SK-N-SH (cell line): ENCODE measurements around the gene MX2. TPM values are rescaled to one million over a fixed set of nuclear protein-coding genes. Genes with fewer than 3 reads are reported as not detected.

ENCODE experiments used
- CTCF ChIA-PET: fragments of 300-600, 350-600 bp; formaldehyde crosslinking; extraction: SDS; loops from one replicate; lab custom pipeline; 2021; lab: Yijun Ruan, JAX
- POLR2A ChIA-PET: fragments of 350-600 bp; sonication (Branson Sonifier 250); formaldehyde crosslinking; extraction: SDS; loops from one replicate; lab custom pipeline; 2020; ENCODE audit warnings: antibody characterized with exemption, inconsistent platforms; lab: Yijun Ruan, JAX
- DNase-seq: peaks from one replicate; pipeline ENCODE4 v3.0.0; 2012
- H2AFZ ChIP-seq: fragments of 200-600 bp; sonication (generic); 2 replicates; pipeline ENCODE4 v1.8.1; 2016; ENCODE audit warnings: antibody characterized with exemption, mild to moderate bottlenecking, low read depth
- H3F3A ChIP-seq: fragments of 200-600 bp; sonication (generic); replicated peaks from 2 replicates; pipeline ENCODE3; 2016; ENCODE audit warnings: antibody characterized with exemption, mild to moderate bottlenecking; ENCODE audit not compliant: insufficient read depth
- H3K27ac ChIP-seq, 2 experiments: fragments of 200-500 bp in 1 of 2; fragments of 200-600 bp in 1 of 2; sonication (Bioruptor generic) in 1 of 2; sonication (generic), shearing (Covaris generic) in 1 of 2; 2 replicates each; pipeline versions ENCODE4 v1.5.1 to v1.6.1; 2014 to 2016; ENCODE audit warnings: low read depth in 2 of 2, inconsistent platforms in 1 of 2, low read length in 1 of 2, mild to moderate bottlenecking in 1 of 2, mixed read lengths in 1 of 2
- H3K27me3 ChIP-seq: fragments of 200-600 bp; sonication (generic), shearing (Covaris generic); 2 replicates; pipeline ENCODE4 v1.6.1; 2016; ENCODE audit warnings: mixed run types; ENCODE audit not compliant: insufficient read depth
- H3K36me3 ChIP-seq, 2 experiments: fragments of 200-500 bp in 1 of 2; fragments of 200-600 bp in 1 of 2; sonication (Bioruptor generic) in 1 of 2; sonication (generic) in 1 of 2; replicated peaks in 1 of 2; 2 replicates each; pipeline versions ENCODE3 to v1.5.1; 2014 to 2016; ENCODE audit warnings: low read length in 1 of 2, mild to moderate bottlenecking in 1 of 2; ENCODE audit not compliant: insufficient read depth in 2 of 2, control insufficient read depth in 1 of 2
- H3K4me1 ChIP-seq, 2 experiments: fragments of 200-500 bp in 1 of 2; fragments of 200-600 bp in 1 of 2; sonication (Bioruptor generic) in 1 of 2; sonication (generic), shearing (Covaris generic) in 1 of 2; 2 replicates each; pipeline versions ENCODE4 v1.5.1 to v1.6.1; 2014 to 2016; ENCODE audit warnings: low read depth in 1 of 2, low read length in 1 of 2, mixed run types in 1 of 2; ENCODE audit not compliant: insufficient read depth in 2 of 2, control insufficient read depth in 1 of 2
- H3K4me2 ChIP-seq: fragments of 200-600 bp; sonication (generic), shearing (Covaris generic); 2 replicates; pipeline ENCODE4 v1.6.1; 2017; ENCODE audit warnings: mixed run types
- H3K4me3 ChIP-seq, 2 experiments: fragments of 200-500 bp in 1 of 2; fragments of 200-600 bp in 1 of 2; sonication (Bioruptor generic) in 1 of 2; sonication (generic), shearing (Covaris generic) in 1 of 2; 2 replicates each; pipeline versions ENCODE4 v1.5.1 to v1.8.1; 2014 to 2016; ENCODE audit warnings: low read depth in 2 of 2, inconsistent platforms in 1 of 2, low read length in 1 of 2, mild to moderate bottlenecking in 1 of 2, mixed read lengths in 1 of 2, moderate library complexity in 1 of 2
- H3K79me2 ChIP-seq: fragments of 200-600 bp; sonication (generic); 2 replicates; pipeline ENCODE4 v1.8.1; 2017; ENCODE audit warnings: mild to moderate bottlenecking; ENCODE audit not compliant: insufficient read depth
- H3K9ac ChIP-seq: fragments of 200-600 bp; sonication (generic); 2 replicates; pipeline ENCODE4 v1.6.1; 2017; ENCODE audit warnings: mixed run types
- H3K9me2 ChIP-seq: fragments of 200-600 bp; sonication (generic); 2 replicates; pipeline ENCODE4 v1.6.1; 2017; ENCODE audit warnings: mixed run types
- H3K9me3 ChIP-seq: fragments of 200-600 bp; sonication (generic); 2 replicates; pipeline ENCODE4 v1.6.1; 2017; ENCODE audit warnings: mixed run types, mild to moderate bottlenecking, moderate library complexity
- H4K20me1 ChIP-seq: fragments of 200-600 bp; sonication (generic); 2 replicates; pipeline ENCODE4 v1.6.1; 2017; ENCODE audit warnings: mild to moderate bottlenecking, mixed run types; ENCODE audit not compliant: insufficient read depth
- EP300 ChIP-seq, 2 experiments: IDR thresholded peaks; 2 replicates each; pipeline versions ENCODE4 v1.4.0 to v1.6.1; 2012; ENCODE audit warnings: borderline replicate concordance in 1 of 2, low read depth in 1 of 2, low read length in 1 of 2
- FOXM1 ChIP-seq: IDR thresholded peaks from 2 replicates; pipeline ENCODE4 v1.4.0; 2012; ENCODE audit warnings: low read depth, mild to moderate bottlenecking
- JUND ChIP-seq: IDR thresholded peaks from 2 replicates; pipeline ENCODE4 v1.4.0; 2012
- MXI1 ChIP-seq: IDR thresholded peaks from 2 replicates; pipeline ENCODE4 v1.6.1; 2012; ENCODE audit warnings: mild to moderate bottlenecking, low read depth, low read length, improper control_type of control experiment
- RAD21 ChIP-seq: IDR thresholded peaks from 2 replicates; pipeline ENCODE4 v1.6.1; 2012; ENCODE audit warnings: mild to moderate bottlenecking, low read length
- WGBS: methylation state at CpG from one replicate; pipeline ENCODE4 v1.1.6; 2017; ENCODE audit warnings: low lambda C conversion rate; 5-methylcytosine and 5-hydroxymethylcytosine counted together
- polyA plus RNA-seq, 3 experiments: library from polyadenylated mRNA; depleted of rRNA; stranded (reverse); fragments of >200 nt; gene quantifications; 2 replicates each; pipeline ENCODE4 v1.2.3, GENCODE V29; 2012
- TF ChIP-seq, protein P1 (sequence below): fragments of 150-350 bp; IDR thresholded peaks from 2 replicates; pipeline ENCODE4 v1.6.1; 2016; ENCODE audit warnings: mild to moderate bottlenecking, low read depth, low read length
- TF ChIP-seq, protein P2 (sequence below): fragments of 200-600 bp; sonication (generic); IDR thresholded peaks from 2 replicates; pipeline ENCODE4 v1.6.1; 2017; ENCODE audit warnings: antibody characterized with exemption, mild to moderate bottlenecking, moderate library complexity

Gene MX2
- polyA plus RNA-seq, 1 of the 3 experiments (the other 2 are of a cell fraction): 0.08 TPM

DNA sequence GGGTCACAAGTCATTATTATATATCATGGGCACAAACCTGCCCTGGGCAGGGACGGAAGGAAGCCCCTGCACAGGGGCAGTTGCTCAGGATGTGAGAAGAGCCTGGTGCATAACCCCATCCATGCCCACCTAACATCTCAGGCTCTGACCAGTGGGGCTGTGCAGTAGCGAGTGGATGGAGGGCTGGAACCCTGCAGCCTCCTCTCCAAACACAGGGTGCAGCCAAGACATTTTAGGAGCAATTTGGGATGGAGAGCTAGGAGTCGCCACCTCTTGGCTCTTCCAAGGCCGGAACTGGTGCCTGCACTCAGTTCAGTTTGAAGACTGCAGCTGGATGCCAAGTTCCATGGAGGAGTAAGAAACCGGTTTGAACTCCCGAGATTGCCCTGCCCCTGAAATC, 67.0 kb downstream of the MX2 start:
- TF ChIP-seq, protein P1, sequence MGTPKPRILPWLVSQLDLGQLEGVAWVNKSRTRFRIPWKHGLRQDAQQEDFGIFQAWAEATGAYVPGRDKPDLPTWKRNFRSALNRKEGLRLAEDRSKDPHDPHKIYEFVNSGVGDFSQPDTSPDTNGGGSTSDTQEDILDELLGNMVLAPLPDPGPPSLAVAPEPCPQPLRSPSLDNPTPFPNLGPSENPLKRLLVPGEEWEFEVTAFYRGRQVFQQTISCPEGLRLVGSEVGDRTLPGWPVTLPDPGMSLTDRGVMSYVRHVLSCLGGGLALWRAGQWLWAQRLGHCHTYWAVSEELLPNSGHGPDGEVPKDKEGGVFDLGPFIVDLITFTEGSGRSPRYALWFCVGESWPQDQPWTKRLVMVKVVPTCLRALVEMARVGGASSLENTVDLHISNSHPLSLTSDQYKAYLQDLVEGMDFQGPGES: no peak
- TF ChIP-seq MXI1 (no peak), RAD21 (no peak), EP300 (IDR thresholded peaks at IDR 0.05; ENCODE audit: borderline replicate concordance in 1 of 2, low read depth in 1 of 2, low read length in 1 of 2) (no peak), FOXM1 (no peak)
- TF ChIP-seq, all 33 proteins: peak for 0
- CTCF ChIA-PET: interaction anchor here (1.1 kb wide), 1 partner anchor 146 kb away, joined by 3 read pairs; no protein-coding TSS in a partner anchor
- no peak overlapping the region for H3K27ac ChIP-seq

DNA sequence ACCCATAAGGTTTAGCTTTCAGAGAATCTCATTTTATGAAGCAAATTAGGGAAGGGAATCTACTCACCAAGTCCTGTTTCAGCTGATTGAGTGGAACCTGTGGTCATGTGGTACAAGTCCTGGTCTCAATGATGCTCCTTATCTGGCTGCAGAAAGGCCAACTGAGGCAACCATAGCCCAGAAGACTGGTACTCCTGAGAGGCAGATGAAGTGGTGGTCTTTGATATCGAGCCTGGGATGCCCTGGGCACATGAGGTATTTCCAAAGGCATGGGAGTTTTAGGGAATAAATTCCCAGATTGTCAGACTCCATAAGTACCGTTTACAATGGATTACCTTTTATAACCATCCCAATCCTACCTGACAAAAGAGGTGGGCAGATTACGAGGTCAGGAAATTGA, 67.5 kb downstream of the MX2 start:
- Histone ChIP-seq H3K4me1 (no peaks in the 10 kb centered on the region), H3K9me3 (no peaks in the 10 kb centered on the region)
- no peak for TF ChIP-seq FOXM1
- no peak for TF ChIP-seq JUND
- TF ChIP-seq, protein P2, sequence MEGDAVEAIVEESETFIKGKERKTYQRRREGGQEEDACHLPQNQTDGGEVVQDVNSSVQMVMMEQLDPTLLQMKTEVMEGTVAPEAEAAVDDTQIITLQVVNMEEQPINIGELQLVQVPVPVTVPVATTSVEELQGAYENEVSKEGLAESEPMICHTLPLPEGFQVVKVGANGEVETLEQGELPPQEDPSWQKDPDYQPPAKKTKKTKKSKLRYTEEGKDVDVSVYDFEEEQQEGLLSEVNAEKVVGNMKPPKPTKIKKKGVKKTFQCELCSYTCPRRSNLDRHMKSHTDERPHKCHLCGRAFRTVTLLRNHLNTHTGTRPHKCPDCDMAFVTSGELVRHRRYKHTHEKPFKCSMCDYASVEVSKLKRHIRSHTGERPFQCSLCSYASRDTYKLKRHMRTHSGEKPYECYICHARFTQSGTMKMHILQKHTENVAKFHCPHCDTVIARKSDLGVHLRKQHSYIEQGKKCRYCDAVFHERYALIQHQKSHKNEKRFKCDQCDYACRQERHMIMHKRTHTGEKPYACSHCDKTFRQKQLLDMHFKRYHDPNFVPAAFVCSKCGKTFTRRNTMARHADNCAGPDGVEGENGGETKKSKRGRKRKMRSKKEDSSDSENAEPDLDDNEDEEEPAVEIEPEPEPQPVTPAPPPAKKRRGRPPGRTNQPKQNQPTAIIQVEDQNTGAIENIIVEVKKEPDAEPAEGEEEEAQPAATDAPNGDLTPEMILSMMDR: no peak
- TF ChIP-seq, all 33 proteins: peak for 0
- Histone ChIP-seq H3K9me2 (no peaks in the 10 kb centered on the region), H3K27me3 (0 out of 2 replicates have a peak, but pooled peaks cover 12% of the 10 kb centered on the region), H3K9ac (no peak overlapping the region), H4K20me1 (no peaks in the 10 kb centered on the region), H3K4me2 (no peak overlapping the region), H2AFZ (no peak overlapping the region), H3K79me2 (no peaks in the 10 kb centered on the region), H3F3A (no peaks in the 10 kb centered on the region), H3K27ac (no peak overlapping the region), H3K4me3 (no peak overlapping the region), H3K36me3 (no peaks in the 10 kb centered on the region)
- WGBS: 60% methylated on average over 3 of the region's 3 CpGs
- no peak for DNase-seq
- ChIA-PET POLR2A (no interaction called here), CTCF (interaction anchor here (1.1 kb wide), 1 partner anchor 146 kb away, joined by 3 read pairs; no protein-coding TSS in a partner anchor)

More for the DNA sequence above, 67.0 kb downstream of the MX2 start:
- Histone ChIP-seq H2AFZ (no peak overlapping the region), H3K4me1 (no peaks in the 10 kb centered on the region), H3K9me3 (no peaks in the 10 kb centered on the region), H3K27me3 (0 out of 2 replicates have a peak, but pooled peaks cover 12% of the 10 kb centered on the region), H3K9me2 (no peaks in the 10 kb centered on the region), H3K79me2 (no peaks in the 10 kb centered on the region), H4K20me1 (no peaks in the 10 kb centered on the region), H3K4me2 (no peak overlapping the region), H3K4me3 (no peak overlapping the region), H3K36me3 (no peaks in the 10 kb centered on the region), H3K9ac (no peak overlapping the region), H3F3A (no peaks in the 10 kb centered on the region)
- WGBS: 69% methylated on average over 4 of the region's 6 CpGs
- POLR2A ChIA-PET: no interaction called here
- no peak for DNase-seq
